ENCODE data around the gene KIR3DL2.

DNA sequence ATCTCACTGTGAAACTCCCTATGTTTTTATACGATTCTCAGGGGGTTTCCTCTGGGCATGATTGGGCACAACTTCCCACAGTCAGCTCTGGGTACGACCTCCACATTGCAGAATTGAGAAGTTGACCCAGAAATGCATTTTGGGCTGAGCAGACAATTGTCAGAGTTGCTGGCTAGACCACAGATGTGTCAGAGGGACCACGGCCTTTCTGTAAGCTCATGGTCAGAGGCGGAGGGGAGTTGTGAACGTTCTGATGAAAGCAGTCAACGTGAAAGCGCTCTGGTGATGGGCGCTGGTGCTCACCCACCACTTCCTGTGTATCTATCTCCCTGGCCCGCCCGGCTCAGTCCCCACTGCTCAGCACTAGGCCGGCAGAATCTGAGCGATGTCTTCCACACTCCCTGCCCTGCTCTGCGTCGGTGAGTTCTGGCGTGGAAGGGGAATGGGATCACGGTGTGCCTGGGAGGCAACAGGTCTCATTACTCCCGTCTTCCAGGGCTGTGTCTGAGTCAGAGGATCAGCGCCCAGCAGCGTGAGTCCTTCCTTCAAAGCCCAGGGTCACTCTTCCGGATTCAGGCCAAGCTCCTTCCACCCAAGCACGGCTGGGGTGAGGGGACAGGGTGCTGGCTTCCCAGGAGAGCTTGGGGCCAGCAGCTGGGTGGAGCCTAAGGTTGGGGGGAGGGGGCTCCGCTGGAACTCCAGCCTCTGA is 55.7 kb downstream of the KIR3DL2 start, which contains the start of gene NCR1:
- peak; percentile 39 to 59 (median 58) for TF ChIP-seq POLR2AphosphoS5 (IDR thresholded peaks at IDR 0.05)
- TF ChIP-seq POLR2A (IDR thresholded peaks at IDR 0.05) = no peak
- TF ChIP-seq, protein P1, sequence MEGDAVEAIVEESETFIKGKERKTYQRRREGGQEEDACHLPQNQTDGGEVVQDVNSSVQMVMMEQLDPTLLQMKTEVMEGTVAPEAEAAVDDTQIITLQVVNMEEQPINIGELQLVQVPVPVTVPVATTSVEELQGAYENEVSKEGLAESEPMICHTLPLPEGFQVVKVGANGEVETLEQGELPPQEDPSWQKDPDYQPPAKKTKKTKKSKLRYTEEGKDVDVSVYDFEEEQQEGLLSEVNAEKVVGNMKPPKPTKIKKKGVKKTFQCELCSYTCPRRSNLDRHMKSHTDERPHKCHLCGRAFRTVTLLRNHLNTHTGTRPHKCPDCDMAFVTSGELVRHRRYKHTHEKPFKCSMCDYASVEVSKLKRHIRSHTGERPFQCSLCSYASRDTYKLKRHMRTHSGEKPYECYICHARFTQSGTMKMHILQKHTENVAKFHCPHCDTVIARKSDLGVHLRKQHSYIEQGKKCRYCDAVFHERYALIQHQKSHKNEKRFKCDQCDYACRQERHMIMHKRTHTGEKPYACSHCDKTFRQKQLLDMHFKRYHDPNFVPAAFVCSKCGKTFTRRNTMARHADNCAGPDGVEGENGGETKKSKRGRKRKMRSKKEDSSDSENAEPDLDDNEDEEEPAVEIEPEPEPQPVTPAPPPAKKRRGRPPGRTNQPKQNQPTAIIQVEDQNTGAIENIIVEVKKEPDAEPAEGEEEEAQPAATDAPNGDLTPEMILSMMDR (IDR thresholded peaks at IDR 0.05 in 8 of 11, conservative IDR thresholded peaks at IDR 0.05 in 3 of 11) = no peak
